SK-N-MC (cell line): Measurements from ENCODE around the gene CTSA.
A peak's percentile ranks its signal among the peaks of the same experiment; 100 is the strongest.
"Not testable (repeated sequence)": the region's sequence is repeated elsewhere in the genome, so short reads cannot be mapped to it uniquely, and the experiment has no call there.

Experiments
- DNase-seq: peaks from one replicate; pipeline ENCODE4 v3.0.0-alpha.2; 2011; ENCODE audit warnings: low read depth, low spot score
- H3K27ac ChIP-seq: fragments of 200-600 bp; sonication (generic); 2 replicates; pipeline ENCODE4 v1.5.1; 2016; ENCODE audit warnings: mixed run types
- H3K36me3 ChIP-seq: fragments of 200-600 bp; sonication (generic); 2 replicates; pipeline ENCODE4 v1.6.1; 2017; ENCODE audit warnings: antibody characterized with exemption, low read length, mixed read lengths; ENCODE audit not compliant: insufficient read depth
- H3K4me3 ChIP-seq: fragments of 200-600 bp; sonication (generic); 2 replicates; pipeline ENCODE4 v1.5.1; 2016
- H3K9ac ChIP-seq: fragments of 200-600 bp; sonication (generic); 2 replicates; pipeline ENCODE4 v1.8.0; 2017; ENCODE audit warnings: mixed run types, mixed read lengths; ENCODE audit not compliant: insufficient read length
- H3K9me3 ChIP-seq: fragments of 200-600 bp; sonication (generic); 2 replicates; pipeline ENCODE4 v1.6.1; 2017; ENCODE audit warnings: low read depth, mild to moderate bottlenecking, antibody characterized with exemption, low read length, moderate library complexity, mixed read lengths
- EZH2 ChIP-seq: fragments of 200-600 bp; sonication (generic); IDR thresholded peaks from one replicate; pipeline ENCODE4 v1.6.1; 2017; ENCODE audit warnings: antibody characterized with exemption
- FOXP2 ChIP-seq: optimal IDR thresholded peaks from 2 replicates; pipeline ENCODE3; 2011; ENCODE audit warnings: mild to moderate bottlenecking, moderate library complexity; ENCODE audit not compliant: insufficient read depth; ENCODE audit errors: extremely low read length, control extremely low read depth
- POLR2AphosphoS5 ChIP-seq: IDR thresholded peaks from 2 replicates; pipeline ENCODE4 v1.6.1; 2012; ENCODE audit warnings: mild to moderate bottlenecking, low read depth, low read length, borderline replicate concordance

CTSA gene

DNA sequence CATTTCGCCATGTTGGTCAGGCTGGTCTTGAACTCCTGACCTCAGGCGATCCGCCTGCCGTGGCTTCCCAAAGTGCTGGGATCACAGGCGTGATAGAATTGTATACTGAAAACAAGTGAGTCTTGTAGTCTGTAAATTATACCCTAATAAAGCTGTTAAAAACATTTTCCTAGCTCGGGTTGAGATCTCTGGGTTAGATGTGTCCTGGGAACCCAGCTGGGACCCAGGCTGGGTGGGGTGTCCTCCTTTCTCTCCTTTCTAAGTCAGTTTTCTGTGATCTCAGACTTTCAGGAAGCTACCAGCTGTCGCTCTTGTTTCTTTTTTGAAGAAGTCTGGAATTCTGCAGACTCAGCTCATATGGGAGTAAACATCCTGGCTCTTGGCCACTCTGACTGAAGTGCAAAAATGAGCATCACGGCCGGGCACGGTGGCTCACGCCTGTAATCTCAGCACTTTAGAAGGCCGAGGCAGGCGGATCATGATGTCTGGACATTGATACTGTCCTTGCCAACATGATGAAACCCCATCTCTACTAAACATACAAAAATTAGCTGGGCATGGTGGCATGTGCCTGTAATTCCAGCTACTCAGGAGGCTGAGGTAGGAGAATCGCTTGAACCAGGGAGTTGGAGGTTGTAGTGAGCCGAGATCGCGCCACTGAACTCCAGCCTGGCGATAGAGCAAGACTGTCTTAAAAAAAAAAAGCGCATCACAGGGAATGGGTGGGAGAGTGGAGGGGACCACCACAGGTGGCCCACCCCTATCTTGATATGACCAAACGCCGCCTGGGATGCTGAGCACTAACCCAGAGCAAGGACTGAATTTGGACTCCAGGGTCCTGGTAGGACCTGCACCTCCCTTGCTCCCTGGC lies 33.5 kb downstream of the CTSA start:
- H3K27ac ChIP-seq: peak overlapping the region; percentile 57; the same call in 1 of the 2 replicates
- DNase-seq: no peak
- no peaks in the 10 kb centered on the region for H3K9me3 ChIP-seq
- H3K36me3 ChIP-seq: no peaks in the 10 kb centered on the region
- TF ChIP-seq FOXP2: no peak
- no peak for TF ChIP-seq EZH2
- no peak for TF ChIP-seq POLR2AphosphoS5
- peak overlapping the region; percentile 48 for H3K9ac ChIP-seq
- H3K4me3 ChIP-seq: peak overlapping the region; percentile 37; the same call in 1 of the 2 replicates

DNA sequence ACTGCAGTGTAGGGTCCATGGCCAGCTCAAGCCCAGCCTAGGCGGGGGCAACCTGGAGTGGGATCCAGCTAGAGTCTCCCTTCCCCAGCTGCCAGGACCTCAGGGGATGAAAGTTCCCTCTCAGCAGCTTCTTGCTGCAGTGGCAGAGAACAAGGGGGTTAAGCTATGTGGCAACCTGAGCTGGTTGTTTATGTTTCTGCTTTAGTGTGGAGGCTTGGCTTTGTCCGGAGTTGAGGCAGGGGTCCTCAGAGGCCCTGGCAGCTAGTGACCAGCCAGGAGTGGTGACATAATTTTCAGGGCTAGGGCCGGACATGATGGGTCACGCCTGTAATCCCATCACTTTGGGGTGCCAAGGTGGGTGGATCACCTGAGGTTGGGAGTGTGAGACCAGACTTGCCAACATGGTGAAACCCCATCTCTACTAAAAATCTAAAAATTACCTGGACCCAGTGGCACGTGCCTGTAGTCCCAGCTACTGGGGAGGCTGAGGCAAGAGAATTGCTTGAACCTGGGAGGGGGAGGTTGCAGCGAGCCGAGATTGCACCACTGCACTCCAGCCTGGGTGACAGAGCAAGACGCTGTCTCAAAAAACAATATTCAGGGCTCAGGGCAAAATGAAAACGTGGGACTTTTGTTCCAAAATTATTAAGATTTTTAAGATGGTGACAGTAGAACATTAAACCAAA lies 34.8 kb downstream of the CTSA start:
- Histone ChIP-seq H3K27ac (no peak overlapping the region), H3K36me3 (no peaks in the 10 kb centered on the region), H3K9ac (no peak overlapping the region), H3K9me3 (no peaks in the 10 kb centered on the region), H3K4me3 (no peak overlapping the region)
- no peak for DNase-seq
- no peak for TF ChIP-seq EZH2

DNA sequence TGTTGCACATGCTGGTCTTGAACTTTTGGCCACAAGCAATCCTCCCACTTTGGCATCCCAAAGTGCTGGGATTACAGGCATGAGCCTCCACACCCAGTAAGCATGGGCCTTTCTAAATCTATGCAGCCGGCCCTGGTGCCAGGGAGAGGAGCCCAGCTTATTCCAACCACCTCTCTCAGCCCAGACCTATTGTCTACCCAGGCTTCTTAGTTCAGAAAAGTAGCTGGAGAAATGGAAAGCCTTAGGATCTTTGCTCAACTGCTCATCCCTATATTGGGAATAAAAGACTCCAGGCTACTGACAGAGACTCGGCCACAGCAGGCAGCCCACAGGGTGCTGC lies 35.6 kb downstream of the CTSA start:
- H3K9ac ChIP-seq: no peak overlapping the region
- H3K27ac ChIP-seq: no peak overlapping the region
- H3K9me3 ChIP-seq: no peaks in the 10 kb centered on the region
- TF ChIP-seq POLR2AphosphoS5: no peak
- no peak for TF ChIP-seq FOXP2
- TF ChIP-seq EZH2: no peak
- no peaks in the 10 kb centered on the region for H3K36me3 ChIP-seq
- H3K4me3 ChIP-seq: no peak overlapping the region
- no peak for DNase-seq

DNA sequence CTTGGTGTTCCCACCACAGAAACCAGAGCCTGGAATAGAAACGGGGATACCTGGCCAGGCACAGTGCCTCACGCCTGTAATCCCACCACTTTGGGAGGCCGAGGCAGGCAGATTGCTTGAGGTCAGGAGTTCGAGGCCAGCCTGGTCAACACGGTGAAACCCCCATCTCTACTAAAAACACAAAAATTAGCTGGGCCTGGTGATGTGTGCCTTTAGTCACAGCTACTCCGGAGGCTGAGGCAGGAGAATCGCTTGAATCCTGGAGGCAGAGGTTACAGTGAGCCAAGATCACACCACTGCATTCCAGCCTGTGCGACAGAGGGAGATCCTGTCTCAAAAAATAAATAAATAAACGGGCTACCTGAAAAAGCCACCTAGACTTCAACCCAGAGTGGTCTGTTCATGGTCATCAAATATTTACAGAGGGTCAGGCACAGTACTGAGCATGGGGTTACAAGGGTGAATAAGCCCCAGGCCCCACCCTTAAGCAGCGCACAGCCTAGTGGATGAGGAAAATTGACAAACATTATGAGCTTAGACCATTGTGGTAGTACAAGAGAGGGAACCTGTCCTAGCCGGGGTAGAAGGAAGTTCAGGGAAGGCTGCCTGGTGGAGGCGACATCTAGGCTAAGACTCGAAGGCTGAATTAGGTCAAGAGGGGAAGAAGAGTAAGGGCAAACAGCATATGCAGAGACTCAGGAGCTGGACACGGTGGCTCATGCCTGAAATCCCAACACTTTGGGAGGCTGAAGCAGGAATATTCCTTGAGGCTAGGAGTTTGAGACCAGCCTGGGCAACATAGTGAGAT lies 36.1 kb downstream of the CTSA start:
- no peak for DNase-seq
- Histone ChIP-seq H3K9ac (no peak overlapping the region), H3K9me3 (no peaks in the 10 kb centered on the region)

DNA sequence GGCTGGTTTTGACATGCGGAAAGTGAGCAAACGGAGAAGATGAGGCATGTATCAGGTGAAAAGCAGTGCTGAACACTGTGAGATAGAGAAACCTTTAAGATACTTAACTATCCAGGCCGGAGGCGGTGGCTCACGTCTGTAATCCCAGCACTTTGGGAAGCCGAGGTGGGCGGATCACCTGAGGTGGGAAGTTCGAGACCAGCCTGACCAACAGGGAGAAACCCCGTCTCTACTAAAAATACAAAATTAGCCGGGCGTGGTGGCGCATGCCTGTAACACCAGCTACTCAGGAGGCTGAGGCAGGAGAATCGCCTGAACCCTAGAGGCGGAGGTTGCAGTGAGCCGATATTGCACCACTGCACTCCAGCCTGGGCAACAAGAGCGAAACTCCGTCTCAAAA lies 40.5 kb downstream of the CTSA start:
- H3K4me3 ChIP-seq, DNase-seq, H3K36me3 ChIP-seq, H3K9me3 ChIP-seq, H3K9ac ChIP-seq, H3K27ac ChIP-seq: not testable (repeated sequence)

More for the DNA sequence above, 36.1 kb downstream of the CTSA start:
- no peak overlapping the region for H3K27ac ChIP-seq
- TF ChIP-seq POLR2AphosphoS5: no peak
- TF ChIP-seq EZH2: no peak
- TF ChIP-seq FOXP2: no peak
- H3K4me3 ChIP-seq: no peak overlapping the region
- no peaks in the 10 kb centered on the region for H3K36me3 ChIP-seq

DNA sequence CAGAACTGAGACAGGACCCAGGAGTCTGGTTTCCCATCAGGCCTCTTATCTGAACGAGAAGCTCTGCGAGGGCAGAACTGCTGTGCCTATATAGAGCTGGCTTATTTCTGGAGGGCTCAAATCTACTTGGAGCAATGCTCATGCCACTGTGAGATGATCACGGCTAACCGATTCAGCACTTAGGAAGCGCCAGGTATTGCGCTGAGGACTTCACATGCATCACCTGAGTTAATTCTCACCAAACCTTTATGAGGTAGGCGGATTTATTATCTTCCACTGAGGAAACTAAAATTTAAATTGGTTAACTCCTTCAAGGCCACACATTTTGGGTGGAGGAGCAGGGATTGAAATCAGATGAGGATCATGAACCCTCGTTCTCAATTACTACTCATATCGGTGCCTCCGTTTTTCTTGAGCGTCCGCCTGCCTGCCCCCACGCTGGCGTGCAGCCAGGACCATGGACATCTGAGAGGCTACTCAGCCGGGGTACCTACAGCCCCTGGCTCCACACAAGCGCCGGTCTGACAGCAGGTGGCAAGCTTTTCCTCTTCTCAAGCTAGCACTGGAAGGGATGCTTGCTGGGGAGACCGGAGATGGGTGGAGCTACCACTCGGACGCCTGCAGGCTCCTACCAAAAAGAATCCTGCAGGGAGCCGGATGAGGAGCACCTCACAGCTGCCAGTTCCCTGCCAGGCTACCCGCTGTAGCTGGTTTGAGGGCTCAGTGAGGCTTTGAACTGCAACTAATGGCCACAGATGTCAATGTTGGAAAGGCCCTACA lies 42.3 kb downstream of the CTSA start:
- Histone ChIP-seq H3K9me3 (no peaks in the 10 kb centered on the region), H3K9ac (peak overlapping the region; percentile 100), H3K36me3 (peaks cover 14% of the 10 kb centered on the region), H3K4me3 (peak overlapping the region; percentile 98), H3K27ac (peak overlapping the region; percentile 100)
- peak; percentile 40 for DNase-seq
- TF ChIP-seq POLR2AphosphoS5 (peak; percentile 68; the same call in 1 of the 2 replicates), FOXP2 (no peak)

DNA sequence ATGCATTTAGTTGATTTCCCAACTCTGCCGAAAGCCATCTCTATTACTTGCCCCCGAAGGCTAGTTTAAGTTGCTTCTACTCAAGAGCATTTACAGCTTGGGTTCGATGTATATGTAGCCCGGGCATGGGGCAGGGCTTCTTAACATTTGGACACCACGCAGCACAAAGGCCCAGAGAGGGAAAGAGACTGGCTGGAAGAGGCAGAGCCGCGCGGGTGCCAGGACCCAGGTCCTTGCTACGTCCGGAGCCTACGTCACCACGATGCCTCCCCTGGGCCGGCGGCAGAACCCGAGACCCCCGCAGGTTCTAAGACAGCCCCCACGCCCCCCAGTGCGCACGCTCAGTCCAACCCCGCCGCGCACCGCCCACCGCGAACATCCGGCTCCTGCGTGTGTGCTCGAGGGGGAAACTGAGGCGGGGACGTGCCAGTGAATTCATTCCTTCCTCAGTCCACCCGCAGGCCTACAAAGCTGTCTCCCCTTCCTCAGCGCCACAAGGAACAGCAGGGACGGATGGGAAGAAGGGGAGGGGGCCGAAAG lies 43.0 kb downstream of the CTSA start:
- H3K9me3 ChIP-seq: no peaks in the 10 kb centered on the region
- H3K9ac ChIP-seq: peak overlapping the region; percentile 100
- DNase-seq: no peak
- H3K4me3 ChIP-seq: peak overlapping the region; percentile 98
- TF ChIP-seq FOXP2 (no peak), POLR2AphosphoS5 (no peak; the same call in 1 of the 2 replicates), EZH2 (no peak)
- peak overlapping the region; percentile 100 for H3K27ac ChIP-seq
- H3K36me3 ChIP-seq: peaks cover 20% of the 10 kb centered on the region
